GM23338 (cell line): ENCODE measurements around the gene CMKLR1.

Experiments used
- JUNB ChIP-seq: IDR thresholded peaks from one replicate; pipeline ENCODE4 v1.6.1; 2016; ENCODE audit warnings: antibody characterized with exemption; ENCODE audit not compliant: unreplicated experiment
- POLR2AphosphoS5 ChIP-seq: IDR thresholded peaks from 2 replicates; pipeline ENCODE4 v1.6.1; 2016; ENCODE audit warnings: antibody characterized with exemption, low read depth
- TF ChIP-seq, protein P1 (sequence below): fragments of 250-450 bp; sonication (Bioruptor Pico); IDR thresholded peaks from 2 replicates; pipeline ENCODE4 v1.5.0; 2020; ENCODE audit warnings: mild to moderate bottlenecking, moderate library complexity
- TF ChIP-seq, protein P2 (sequence below), 2 experiments: fragments of 200-600 bp in 1 of 2; sonication (generic) in 1 of 2; conservative IDR thresholded peaks; 2 replicates each; pipeline versions ENCODE4 v1.5.1 to v1.6.1; 2016 to 2017; ENCODE audit warnings: antibody characterized with exemption in 2 of 2, low read depth in 2 of 2, mild to moderate bottlenecking in 2 of 2, moderate library complexity in 1 of 2
- TF ChIP-seq, protein P3 (sequence below): IDR thresholded peaks from one replicate; pipeline ENCODE4 v1.6.1; 2018; ENCODE audit warnings: antibody characterized with exemption; ENCODE audit not compliant: unreplicated experiment

DNA sequence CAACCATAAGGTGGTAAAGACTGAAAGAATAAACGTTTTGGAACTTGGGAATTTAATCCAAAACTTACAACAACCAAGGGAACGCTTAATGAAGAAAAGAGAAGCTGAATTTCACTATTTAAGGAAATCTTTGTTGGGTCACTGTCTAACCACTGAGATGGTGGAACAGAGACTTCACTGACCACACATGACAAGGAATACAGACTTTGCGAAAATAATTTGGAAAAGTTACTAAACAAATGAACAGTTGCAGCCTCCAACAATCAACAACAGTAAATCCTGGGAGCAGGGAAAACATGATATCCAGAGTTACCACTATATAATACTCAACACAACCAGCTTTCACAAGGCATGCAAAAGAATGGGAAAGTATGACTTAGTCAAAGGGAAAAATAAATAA, 79.1 kb downstream of the CMKLR1 start:
- TF ChIP-seq JUNB (no peak), POLR2AphosphoS5 (no peak)
- TF ChIP-seq, protein P1, sequence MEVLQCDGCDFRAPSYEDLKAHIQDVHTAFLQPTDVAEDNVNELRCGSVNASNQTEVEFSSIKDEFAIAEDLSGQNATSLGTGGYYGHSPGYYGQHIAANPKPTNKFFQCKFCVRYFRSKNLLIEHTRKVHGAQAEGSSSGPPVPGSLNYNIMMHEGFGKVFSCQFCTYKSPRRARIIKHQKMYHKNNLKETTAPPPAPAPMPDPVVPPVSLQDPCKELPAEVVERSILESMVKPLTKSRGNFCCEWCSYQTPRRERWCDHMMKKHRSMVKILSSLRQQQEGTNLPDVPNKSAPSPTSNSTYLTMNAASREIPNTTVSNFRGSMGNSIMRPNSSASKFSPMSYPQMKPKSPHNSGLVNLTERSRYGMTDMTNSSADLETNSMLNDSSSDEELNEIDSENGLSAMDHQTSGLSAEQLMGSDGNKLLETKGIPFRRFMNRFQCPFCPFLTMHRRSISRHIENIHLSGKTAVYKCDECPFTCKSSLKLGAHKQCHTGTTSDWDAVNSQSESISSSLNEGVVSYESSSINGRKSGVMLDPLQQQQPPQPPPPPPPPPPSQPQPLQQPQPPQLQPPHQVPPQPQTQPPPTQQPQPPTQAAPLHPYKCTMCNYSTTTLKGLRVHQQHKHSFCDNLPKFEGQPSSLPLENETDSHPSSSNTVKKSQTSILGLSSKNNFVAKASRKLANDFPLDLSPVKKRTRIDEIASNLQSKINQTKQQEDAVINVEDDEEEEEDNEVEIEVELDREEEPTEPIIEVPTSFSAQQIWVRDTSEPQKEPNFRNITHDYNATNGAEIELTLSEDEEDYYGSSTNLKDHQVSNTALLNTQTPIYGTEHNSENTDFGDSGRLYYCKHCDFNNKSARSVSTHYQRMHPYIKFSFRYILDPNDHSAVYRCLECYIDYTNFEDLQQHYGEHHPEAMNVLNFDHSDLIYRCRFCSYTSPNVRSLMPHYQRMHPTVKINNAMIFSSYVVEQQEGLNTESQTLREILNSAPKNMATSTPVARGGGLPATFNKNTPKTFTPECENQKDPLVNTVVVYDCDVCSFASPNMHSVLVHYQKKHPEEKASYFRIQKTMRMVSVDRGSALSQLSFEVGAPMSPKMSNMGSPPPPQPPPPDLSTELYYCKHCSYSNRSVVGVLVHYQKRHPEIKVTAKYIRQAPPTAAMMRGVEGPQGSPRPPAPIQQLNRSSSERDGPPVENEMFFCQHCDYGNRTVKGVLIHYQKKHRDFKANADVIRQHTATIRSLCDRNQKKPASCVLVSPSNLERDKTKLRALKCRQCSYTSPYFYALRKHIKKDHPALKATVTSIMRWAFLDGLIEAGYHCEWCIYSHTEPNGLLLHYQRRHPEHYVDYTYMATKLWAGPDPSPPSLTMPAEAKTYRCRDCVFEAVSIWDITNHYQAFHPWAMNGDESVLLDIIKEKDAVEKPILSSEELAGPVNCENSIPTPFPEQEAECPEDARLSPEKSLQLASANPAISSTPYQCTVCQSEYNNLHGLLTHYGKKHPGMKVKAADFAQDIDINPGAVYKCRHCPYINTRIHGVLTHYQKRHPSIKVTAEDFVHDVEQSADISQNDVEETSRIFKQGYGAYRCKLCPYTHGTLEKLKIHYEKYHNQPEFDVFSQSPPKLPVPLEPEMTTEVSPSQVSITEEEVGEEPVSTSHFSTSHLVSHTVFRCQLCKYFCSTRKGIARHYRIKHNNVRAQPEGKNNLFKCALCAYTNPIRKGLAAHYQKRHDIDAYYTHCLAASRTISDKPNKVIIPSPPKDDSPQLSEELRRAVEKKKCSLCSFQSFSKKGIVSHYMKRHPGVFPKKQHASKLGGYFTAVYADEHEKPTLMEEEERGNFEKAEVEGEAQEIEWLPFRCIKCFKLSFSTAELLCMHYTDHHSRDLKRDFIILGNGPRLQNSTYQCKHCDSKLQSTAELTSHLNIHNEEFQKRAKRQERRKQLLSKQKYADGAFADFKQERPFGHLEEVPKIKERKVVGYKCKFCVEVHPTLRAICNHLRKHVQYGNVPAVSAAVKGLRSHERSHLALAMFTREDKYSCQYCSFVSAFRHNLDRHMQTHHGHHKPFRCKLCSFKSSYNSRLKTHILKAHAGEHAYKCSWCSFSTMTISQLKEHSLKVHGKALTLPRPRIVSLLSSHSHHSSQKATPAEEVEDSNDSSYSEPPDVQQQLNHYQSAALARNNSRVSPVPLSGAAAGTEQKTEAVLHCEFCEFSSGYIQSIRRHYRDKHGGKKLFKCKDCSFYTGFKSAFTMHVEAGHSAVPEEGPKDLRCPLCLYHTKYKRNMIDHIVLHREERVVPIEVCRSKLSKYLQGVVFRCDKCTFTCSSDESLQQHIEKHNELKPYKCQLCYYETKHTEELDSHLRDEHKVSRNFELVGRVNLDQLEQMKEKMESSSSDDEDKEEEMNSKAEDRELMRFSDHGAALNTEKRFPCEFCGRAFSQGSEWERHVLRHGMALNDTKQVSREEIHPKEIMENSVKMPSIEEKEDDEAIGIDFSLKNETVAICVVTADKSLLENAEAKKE (CRISPR knock-in tag) = no peak
- TF ChIP-seq, protein P2, sequence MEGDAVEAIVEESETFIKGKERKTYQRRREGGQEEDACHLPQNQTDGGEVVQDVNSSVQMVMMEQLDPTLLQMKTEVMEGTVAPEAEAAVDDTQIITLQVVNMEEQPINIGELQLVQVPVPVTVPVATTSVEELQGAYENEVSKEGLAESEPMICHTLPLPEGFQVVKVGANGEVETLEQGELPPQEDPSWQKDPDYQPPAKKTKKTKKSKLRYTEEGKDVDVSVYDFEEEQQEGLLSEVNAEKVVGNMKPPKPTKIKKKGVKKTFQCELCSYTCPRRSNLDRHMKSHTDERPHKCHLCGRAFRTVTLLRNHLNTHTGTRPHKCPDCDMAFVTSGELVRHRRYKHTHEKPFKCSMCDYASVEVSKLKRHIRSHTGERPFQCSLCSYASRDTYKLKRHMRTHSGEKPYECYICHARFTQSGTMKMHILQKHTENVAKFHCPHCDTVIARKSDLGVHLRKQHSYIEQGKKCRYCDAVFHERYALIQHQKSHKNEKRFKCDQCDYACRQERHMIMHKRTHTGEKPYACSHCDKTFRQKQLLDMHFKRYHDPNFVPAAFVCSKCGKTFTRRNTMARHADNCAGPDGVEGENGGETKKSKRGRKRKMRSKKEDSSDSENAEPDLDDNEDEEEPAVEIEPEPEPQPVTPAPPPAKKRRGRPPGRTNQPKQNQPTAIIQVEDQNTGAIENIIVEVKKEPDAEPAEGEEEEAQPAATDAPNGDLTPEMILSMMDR (conservative IDR thresholded peaks at IDR 0.05; ENCODE audit: low read depth in 2 of 2) = no peak
- TF ChIP-seq, protein P3, sequence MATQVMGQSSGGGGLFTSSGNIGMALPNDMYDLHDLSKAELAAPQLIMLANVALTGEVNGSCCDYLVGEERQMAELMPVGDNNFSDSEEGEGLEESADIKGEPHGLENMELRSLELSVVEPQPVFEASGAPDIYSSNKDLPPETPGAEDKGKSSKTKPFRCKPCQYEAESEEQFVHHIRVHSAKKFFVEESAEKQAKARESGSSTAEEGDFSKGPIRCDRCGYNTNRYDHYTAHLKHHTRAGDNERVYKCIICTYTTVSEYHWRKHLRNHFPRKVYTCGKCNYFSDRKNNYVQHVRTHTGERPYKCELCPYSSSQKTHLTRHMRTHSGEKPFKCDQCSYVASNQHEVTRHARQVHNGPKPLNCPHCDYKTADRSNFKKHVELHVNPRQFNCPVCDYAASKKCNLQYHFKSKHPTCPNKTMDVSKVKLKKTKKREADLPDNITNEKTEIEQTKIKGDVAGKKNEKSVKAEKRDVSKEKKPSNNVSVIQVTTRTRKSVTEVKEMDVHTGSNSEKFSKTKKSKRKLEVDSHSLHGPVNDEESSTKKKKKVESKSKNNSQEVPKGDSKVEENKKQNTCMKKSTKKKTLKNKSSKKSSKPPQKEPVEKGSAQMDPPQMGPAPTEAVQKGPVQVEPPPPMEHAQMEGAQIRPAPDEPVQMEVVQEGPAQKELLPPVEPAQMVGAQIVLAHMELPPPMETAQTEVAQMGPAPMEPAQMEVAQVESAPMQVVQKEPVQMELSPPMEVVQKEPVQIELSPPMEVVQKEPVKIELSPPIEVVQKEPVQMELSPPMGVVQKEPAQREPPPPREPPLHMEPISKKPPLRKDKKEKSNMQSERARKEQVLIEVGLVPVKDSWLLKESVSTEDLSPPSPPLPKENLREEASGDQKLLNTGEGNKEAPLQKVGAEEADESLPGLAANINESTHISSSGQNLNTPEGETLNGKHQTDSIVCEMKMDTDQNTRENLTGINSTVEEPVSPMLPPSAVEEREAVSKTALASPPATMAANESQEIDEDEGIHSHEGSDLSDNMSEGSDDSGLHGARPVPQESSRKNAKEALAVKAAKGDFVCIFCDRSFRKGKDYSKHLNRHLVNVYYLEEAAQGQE = no peak
